GM12875 (cell line): ENCODE results near the gene PCYOX1L.
"Not testable (repeated sequence)": the region's sequence is repeated elsewhere in the genome, so short reads cannot be mapped to it uniquely, and the experiment has no call there.

Experiments used
- H3K4me3 ChIP-seq: one replicate; pipeline ENCODE4 v1.5.1; 2011; ENCODE audit warnings: low read depth, low read length, control low read depth
- TF ChIP-seq, protein P1 (sequence below): IDR thresholded peaks from 2 replicates; pipeline ENCODE4 v1.5.1; 2011; ENCODE audit warnings: low read depth, mild to moderate bottlenecking, control low read depth, inconsistent platforms, low read length, moderate library complexity, borderline replicate concordance; ENCODE audit not compliant: insufficient read depth

PCYOX1L gene

DNA sequence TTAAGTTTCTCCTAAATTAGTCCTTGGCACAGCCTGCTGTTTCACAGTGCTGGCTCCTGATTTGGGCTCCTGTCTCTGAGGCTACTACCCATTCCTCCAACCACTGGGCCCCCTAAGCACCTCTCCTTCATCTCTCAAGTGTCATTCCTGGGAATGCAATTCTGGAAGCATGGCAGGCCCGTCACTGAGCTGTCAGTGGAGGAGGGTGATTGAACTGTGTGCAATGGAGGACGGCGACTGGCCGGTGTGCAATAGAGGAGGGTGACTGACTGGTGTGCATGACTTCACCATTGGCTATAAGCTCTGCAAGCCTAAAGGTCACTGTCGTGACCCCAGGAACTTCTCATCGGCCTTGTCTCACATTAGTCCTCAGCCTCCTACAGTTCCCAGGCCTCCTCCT lies 33.7 kb downstream of the PCYOX1L start:
- TF ChIP-seq, protein P1, sequence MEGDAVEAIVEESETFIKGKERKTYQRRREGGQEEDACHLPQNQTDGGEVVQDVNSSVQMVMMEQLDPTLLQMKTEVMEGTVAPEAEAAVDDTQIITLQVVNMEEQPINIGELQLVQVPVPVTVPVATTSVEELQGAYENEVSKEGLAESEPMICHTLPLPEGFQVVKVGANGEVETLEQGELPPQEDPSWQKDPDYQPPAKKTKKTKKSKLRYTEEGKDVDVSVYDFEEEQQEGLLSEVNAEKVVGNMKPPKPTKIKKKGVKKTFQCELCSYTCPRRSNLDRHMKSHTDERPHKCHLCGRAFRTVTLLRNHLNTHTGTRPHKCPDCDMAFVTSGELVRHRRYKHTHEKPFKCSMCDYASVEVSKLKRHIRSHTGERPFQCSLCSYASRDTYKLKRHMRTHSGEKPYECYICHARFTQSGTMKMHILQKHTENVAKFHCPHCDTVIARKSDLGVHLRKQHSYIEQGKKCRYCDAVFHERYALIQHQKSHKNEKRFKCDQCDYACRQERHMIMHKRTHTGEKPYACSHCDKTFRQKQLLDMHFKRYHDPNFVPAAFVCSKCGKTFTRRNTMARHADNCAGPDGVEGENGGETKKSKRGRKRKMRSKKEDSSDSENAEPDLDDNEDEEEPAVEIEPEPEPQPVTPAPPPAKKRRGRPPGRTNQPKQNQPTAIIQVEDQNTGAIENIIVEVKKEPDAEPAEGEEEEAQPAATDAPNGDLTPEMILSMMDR, result no peak
- H3K4me3 ChIP-seq, result no peak overlapping the region

DNA sequence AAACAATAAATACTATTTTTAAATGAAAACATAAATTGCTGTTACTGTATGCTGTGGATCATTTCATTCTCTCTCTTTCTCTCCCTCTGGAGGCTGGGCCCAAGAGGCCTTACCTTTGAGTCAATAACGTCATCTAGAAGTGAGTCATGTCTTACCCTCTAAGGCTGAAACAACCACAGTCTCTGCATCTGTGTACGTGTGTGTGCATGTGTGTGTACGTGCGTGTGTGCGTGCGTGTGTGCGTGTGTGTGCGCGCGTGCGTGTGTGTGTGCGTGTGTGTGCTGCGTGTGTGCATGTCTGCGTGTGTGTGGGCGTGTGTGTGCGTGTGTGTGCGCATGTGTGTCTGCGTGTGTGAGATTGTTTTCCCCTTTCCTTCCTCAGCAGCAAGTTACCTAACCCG lies 34.9 kb downstream of the PCYOX1L start:
- TF ChIP-seq, protein P1, result no peak

DNA sequence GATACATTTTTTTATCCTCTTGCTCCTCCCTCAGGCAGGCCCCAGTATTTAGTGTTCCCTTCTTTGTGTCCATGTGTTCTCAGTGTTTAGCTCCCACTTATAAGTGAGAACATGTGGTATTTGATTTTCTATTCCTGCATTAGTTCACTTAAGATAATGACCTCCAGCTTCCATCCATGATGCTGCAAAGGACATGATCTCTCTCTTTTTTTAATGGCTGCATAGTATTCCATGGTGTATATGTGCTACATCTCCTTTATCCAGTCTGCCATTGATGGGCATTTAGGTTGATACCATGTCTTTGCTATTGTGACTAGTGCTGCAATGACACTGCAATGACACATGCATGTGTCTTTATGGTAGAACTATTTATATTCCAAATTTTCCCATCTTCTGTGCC lies 37.1 kb downstream of the PCYOX1L start:
- H3K4me3 ChIP-seq, result not testable (repeated sequence)

More for the DNA sequence above, 34.9 kb downstream of the PCYOX1L start:
- no peak overlapping the region for H3K4me3 ChIP-seq

DNA sequence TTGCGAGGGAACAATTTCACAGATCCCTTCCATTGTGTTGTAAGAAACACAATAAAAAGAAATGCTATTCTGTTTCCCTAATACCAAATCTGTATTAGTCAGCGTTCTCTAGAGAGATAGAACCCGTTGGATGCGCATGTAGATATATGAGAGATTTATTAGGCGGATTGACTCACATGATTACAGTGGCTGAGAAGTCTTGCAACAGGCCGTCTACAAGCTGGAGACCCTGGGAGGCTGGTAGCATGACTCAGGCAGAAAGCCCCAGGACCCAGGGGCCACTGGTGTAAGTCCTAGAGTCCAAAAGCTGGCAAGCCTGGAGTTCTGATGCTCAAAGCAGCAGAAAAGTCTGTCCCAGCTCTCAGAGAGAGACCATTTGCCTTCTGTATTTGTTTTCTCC lies 39.7 kb downstream of the PCYOX1L start:
- no peak overlapping the region for H3K4me3 ChIP-seq
- TF ChIP-seq, protein P1, result no peak

DNA sequence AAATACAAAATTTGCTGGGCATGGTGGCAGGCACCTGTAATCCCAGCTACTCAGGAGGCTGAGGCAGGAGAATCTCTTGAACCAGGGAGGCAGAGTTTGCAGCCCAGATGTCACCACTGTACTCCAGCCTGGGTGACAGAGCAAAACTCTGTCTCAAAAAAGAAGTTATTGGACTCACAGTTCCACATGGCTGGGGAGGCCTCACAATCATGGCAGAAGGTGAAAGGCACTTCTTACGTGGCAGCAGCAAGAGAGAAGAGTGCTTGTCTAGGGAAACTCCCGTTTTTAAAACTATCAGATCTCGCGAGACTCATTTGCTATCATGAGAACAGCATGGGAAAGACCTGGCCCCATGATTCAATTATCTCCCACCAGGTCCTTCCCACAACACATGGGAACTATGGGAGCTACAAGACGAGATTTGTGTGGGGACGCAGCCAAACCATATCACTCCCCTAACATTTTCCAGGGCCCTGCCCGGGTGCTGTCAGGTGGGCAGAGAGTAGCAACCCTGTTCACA lies 41.0 kb downstream of the PCYOX1L start:
- not testable (repeated sequence) for H3K4me3 ChIP-seq

DNA sequence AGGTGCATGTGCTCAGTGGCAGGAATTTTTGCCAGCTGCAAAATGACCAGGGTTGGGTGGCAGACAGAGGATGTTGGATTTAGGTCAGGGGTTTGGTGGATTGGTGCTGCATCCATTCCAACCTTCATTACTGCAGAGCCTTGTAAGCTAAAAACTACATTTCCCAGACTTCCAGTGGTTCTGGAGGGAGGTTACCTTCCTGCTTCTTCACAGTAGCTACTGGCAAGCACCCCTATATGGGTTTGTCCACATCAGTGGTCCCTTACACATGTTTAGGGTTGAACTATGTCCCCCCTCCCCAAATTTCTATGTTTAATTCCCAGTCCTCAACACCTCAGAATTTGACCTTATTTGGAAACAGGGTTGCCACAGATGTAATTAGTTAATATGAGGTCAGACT lies 41.9 kb downstream of the PCYOX1L start:
- H3K4me3 ChIP-seq, result no peak overlapping the region
- TF ChIP-seq, protein P1, result no peak

DNA sequence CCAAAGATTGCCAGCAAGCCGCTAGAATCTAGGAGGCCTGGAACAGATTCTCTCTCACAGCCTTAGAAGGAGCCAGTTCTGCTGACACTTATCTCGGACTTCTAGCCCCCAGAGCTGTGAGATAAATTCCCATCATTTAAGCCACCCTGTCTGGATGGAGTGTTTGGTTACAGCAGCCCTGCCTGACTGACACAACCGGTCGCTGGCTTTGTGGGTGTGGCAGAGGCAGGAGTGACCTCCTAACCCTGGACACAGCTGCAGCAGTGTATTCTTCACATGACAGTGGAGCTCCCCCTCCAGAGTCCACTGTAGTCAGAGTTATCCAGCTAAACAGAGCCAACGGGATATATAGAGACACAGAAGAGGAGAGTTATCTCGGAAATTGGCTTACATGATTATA lies 42.5 kb downstream of the PCYOX1L start:
- TF ChIP-seq, protein P1, result no peak
- no peak overlapping the region for H3K4me3 ChIP-seq

DNA sequence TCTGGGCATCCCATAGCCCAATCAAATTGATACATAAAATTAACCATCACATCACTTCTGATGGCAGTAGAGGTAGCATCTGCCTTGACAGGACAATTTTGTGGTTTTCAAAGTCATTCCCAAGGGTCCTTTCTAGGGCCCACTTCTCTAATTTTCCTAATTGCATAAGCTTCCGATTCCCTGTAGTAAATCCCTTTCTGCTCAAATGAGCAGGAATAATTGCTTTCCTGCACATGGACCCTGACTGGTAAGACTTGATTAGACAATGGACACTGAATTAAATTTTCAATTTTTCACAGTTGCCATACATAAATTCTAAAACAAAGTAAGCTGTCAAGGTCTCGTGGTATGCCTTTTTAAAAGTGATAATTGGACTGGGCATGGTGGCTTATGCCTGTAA lies 43.2 kb downstream of the PCYOX1L start:
- no peak overlapping the region for H3K4me3 ChIP-seq
- TF ChIP-seq, protein P1, result no peak
